Myocyte (in vitro differentiated cells): Measurements from ENCODE around the gene CREB5. TPM values are rescaled to one million over a fixed set of nuclear protein-coding genes. Genes with fewer than 3 reads are reported as not detected.
A peak's percentile ranks its signal among the peaks of the same experiment; 100 is the strongest.

ENCODE experiments used
- DNase-seq: peaks from one replicate; pipeline ENCODE4 v3.0.0-alpha.2; 2012; ENCODE audit warnings: low read depth
- total RNA-seq: library from RNA; depleted of rRNA; stranded (reverse); fragments of >200 nt; gene quantifications from 2 replicates; pipeline ENCODE4 v1.2.3, GENCODE V29; 2014

CREB5 gene
- total RNA-seq, 1 donor from 2014 or later, result 3.7 TPM

DNA sequence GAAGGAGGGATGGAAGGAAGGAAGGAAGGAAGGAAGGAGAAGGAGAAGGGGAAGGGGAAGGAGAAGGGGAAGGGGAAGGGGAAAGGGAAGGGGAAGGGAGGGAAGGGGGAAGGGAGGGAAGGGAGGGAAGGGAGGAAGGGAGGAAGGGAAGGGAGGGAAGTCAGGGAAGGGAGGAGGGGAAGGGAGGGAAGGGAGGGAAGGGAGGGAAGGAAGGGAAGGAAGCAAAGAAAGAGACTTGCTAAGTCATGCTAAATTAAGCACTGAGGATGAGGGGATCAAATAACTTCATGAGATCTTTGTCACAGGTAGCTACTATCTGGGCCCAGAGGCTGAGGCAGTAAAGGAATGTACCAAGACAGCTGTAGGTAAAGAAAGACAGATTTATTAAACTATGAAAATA lies 429.4 kb downstream of the CREB5 start:
- DNase-seq, result no peak

GRCh38 chr7:28842769-28843295 lies 430.5 kb downstream of the CREB5 start:
- no peak for DNase-seq

GRCh38 chr7:28845106-28845505 lies 432.8 kb downstream of the CREB5 start:
- no peak for DNase-seq

GRCh38 chr7:28847176-28847575 lies 434.9 kb downstream of the CREB5 start:
- no peak for DNase-seq

GRCh38 chr7:28847681-28848080 lies 435.4 kb downstream of the CREB5 start:
- DNase-seq, result no peak

GRCh38 chr7:28848906-28849305 lies 436.6 kb downstream of the CREB5 start:
- no peak for DNase-seq

DNA sequence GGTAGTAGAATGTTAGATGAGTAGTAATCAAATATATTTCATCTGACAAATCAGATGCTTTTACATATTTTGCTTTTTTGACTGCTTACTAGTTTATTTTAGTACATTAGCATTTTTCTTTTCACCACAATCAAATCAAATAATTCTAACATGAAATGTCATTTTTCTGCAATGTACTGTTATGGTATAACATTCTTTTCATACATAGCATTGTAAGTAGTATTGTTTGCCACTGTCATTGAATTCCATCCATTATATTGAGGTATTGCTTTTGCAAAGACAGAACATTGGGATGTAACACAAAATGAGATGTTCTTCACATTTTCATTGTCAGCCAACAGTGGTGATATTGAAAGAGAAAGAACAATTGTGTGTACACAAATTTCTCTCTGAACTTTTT lies 438.4 kb downstream of the CREB5 start:
- no peak for DNase-seq

DNA sequence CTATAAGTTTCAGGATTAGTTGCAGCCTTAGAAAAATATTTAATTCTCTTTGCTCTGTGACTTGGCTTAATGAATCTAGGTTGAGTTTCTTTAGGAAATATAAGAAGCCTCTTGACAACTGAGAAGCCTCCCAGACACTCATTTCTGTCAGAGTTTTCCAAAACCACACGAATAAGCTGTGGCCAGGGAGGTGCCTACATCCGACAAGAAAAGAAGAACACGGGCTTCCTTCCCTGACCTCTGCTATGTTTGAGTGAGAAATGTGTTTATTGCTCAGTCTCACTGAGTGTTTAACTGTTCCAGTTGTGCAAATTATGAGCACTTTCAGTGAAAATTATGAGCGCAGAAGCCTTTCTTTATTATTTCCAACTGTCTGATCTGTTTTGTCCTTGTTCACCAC lies 440.8 kb downstream of the CREB5 start:
- DNase-seq, result peak; percentile 58

- DNase-seq, result peak; percentile 78
Observed at GRCh38 chr7:28853834-28854749, 441.8 kb downstream of the CREB5 start.

GRCh38 chr7:28854750-28855074 lies 442.4 kb downstream of the CREB5 start:
- no peak for DNase-seq

- DNase-seq, result peak; percentile 23
Observed at GRCh38 chr7:28855538-28856217, 443.4 kb downstream of the CREB5 start.

- DNase-seq, result no peak
Observed at GRCh38 chr7:28856656-28857055, 444.3 kb downstream of the CREB5 start.

GRCh38 chr7:28858206-28858605 lies 445.9 kb downstream of the CREB5 start:
- no peak for DNase-seq

DNA sequence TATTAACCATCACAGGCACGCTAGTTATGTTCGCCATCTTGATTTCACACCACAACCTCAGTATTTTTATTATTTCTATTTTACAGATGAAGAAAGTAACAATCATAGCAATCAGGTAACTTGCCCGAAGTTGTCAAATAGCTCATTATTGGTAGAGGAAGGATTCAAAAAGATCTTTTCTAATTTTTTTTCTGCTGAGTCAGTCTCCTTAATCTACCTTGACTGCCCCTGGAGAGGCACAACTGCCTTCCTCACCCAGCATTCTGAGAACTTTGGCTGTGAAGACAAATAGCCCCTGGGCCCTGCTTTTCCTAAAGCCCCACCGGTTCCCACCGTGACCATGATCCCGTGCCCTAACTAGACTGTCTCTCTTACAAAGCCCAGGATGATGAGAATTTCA lies 446.6 kb downstream of the CREB5 start:
- no peak for DNase-seq

- no peak for DNase-seq
Observed at GRCh38 chr7:28861825-28862224, 449.5 kb downstream of the CREB5 start.

GRCh38 chr7:28862595-28863272 lies 450.4 kb downstream of the CREB5 start:
- DNase-seq, result no peak

- DNase-seq, result peak; percentile 16
Observed at GRCh38 chr7:28865601-28866144, 453.4 kb downstream of the CREB5 start.

DNA sequence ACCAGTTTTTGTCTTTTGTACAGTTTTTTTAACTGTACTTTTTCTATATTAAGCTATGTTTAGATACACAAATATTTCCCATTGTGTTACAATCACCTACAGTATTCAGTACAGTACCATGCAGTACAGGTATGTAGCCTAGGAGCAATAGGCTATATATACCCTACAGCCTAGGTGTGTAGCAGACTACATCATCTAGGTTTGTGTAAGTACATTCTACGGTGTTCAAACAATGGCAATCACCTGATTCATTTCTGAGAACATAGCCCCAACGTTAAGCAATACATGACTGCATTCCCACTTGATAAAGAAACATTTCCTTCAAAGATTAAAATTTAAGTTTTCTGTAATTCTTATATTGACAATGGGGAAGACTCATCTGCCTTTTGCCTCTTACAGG lies 456.4 kb downstream of the CREB5 start:
- no peak for DNase-seq

GRCh38 chr7:28871077-28871476 lies 458.8 kb downstream of the CREB5 start:
- no peak for DNase-seq

DNA sequence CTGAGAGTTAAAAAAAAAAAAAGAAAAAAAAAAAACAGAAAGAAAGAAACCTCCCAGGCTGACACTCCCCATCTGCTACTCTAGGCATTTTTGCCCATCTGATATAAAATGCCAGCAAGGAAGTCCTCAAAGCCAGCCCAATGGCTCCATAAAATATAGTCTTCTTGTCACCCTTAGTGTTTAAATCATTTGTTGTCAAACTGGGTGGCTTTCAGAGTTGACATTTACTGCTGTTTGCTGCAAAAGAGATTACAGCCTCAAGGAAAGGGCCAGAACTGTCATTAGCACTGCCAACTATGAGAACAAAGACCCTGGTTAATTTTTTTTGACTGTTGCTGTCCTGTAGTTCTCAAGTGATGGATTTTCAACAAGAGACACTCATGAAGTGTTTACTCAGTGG lies 459.3 kb downstream of the CREB5 start:
- DNase-seq, result no peak

- no peak for DNase-seq
Observed at GRCh38 chr7:28872226-28872625, 459.9 kb downstream of the CREB5 start.

GRCh38 chr7:28873365-28873764 lies 461.0 kb downstream of the CREB5 start:
- no peak for DNase-seq
